Measurements from ENCODE around the gene ATP8A2. TPM values are rescaled to one million over a fixed set of nuclear protein-coding genes. Genes with fewer than 3 reads are reported as not detected.

The ATP8A2 gene
- total and polyA plus RNA-seq, 11 donors: 0.01 to 0.29 (median 0.05) TPM; not detected in 2

- H3K27me3 ChIP-seq: peaks cover 0 to 36% (median 3%) of the 10 kb centered on the region in 9 donors
- no peak for DNase-seq
- H3K9me3 ChIP-seq: no peaks in the 10 kb centered on the region
- intact Hi-C loops (cut with DNase I): no loop called here
- WGBS, 4 donors: 66 to 78% (median 74%) methylated on average over 13 of the region's 13 CpGs
- H3K36me3 ChIP-seq: no peaks in the 10 kb centered on the region
- no peak for TF ChIP-seq POLR2A (IDR thresholded peaks at IDR 0.05)
- TF ChIP-seq CTCF (IDR thresholded peaks at IDR 0.05): no peak
- ATAC-seq: no peak
- H3K4me3 ChIP-seq: no peak overlapping the region
- H3K4me1 ChIP-seq: no peaks in the 10 kb centered on the region
- H3K27ac ChIP-seq: no peak overlapping the region
Measured at GRCh38 chr13:25973085-25973484, 601.3 kb downstream of the ATP8A2 start.

GRCh38 chr13:25973576-25973975 is 601.8 kb downstream of the ATP8A2 start:
- TF ChIP-seq CTCF (IDR thresholded peaks at IDR 0.05) (no peak), POLR2A (IDR thresholded peaks at IDR 0.05) (no peak)
- ATAC-seq: no peak
- H3K27me3 ChIP-seq: peaks cover 0 to 38% (median 5%) of the 10 kb centered on the region in 9 donors
- no peaks in the 10 kb centered on the region for H3K9me3 ChIP-seq
- no peak overlapping the region for H3K27ac ChIP-seq
- no peaks in the 10 kb centered on the region for H3K36me3 ChIP-seq
- no peaks in the 10 kb centered on the region for H3K4me1 ChIP-seq
- no peak for DNase-seq
- no peak overlapping the region for H3K4me3 ChIP-seq
- WGBS, 4 donors: 57 to 60% (median 59%) methylated on average over 7 of the region's 7 CpGs
- intact Hi-C loops (cut with DNase I): no loop called here

GRCh38 chr13:25977216-25977615 is 605.4 kb downstream of the ATP8A2 start:
- DNase-seq (no peak), ATAC-seq (no peak)
- Histone ChIP-seq H3K27me3 (peaks cover 0 to 34% (median 5%) of the 10 kb centered on the region in 9 donors), H3K27ac (no peak overlapping the region), H3K9me3 (no peaks in the 10 kb centered on the region), H3K4me1 (no peaks in the 10 kb centered on the region), H3K36me3 (no peaks in the 10 kb centered on the region), H3K4me3 (no peak overlapping the region)
- no peak for TF ChIP-seq CTCF (IDR thresholded peaks at IDR 0.05)
- no peak for TF ChIP-seq POLR2A (IDR thresholded peaks at IDR 0.05)
- intact Hi-C loops (cut with DNase I): no loop called here
- 36 to 46% (median 39%) methylated on average over 10 of the region's 10 CpGs for WGBS, 4 donors

- TF ChIP-seq CTCF (IDR thresholded peaks at IDR 0.05) (no peak), POLR2A (IDR thresholded peaks at IDR 0.05) (no peak)
- no peaks in the 10 kb centered on the region for H3K36me3 ChIP-seq
- H3K4me1 ChIP-seq: no peaks in the 10 kb centered on the region
- no peak overlapping the region for H3K4me3 ChIP-seq
- WGBS, 4 donors: 45 to 53% (median 49%) methylated on average over 4 of the region's 4 CpGs
- peaks cover 0 to 34% (median 5%) of the 10 kb centered on the region in 9 donors for H3K27me3 ChIP-seq
- ATAC-seq (no peak), DNase-seq (no peak)
- H3K27ac ChIP-seq: no peak overlapping the region
- H3K9me3 ChIP-seq: no peaks in the 10 kb centered on the region
- intact Hi-C loops (cut with DNase I): no loop called here
Measured at GRCh38 chr13:25977671-25978070, 605.9 kb downstream of the ATP8A2 start.

Data from heart left ventricle (tissue), 16 donors.